ENCODE measurements around the gene GRIA1. TPM values are rescaled to one million over a fixed set of nuclear protein-coding genes. Genes with fewer than 3 reads are reported as not detected.

GRIA1 gene
- total RNA-seq, 3 donors from 2014 or later (not counting 1 experiment from before 2014, with no cell fraction given): not detected

GRCh38 chr5:153751251-153751650 lies 260.8 kb downstream of the GRIA1 start:
- Mint-ChIP-seq H3K4me3 (no peak overlapping the region), H3K9me3 (peaks cover 0 to 2% of the 10 kb centered on the region in 2 donors), H3K27me3 (ENCODE audit: low read depth in 2 of 2) (peaks cover 0 to 3% of the 10 kb centered on the region in 2 donors), H3K4me1 (no peaks in the 10 kb centered on the region), H3K36me3 (no peaks in the 10 kb centered on the region), H3K27ac (no peak overlapping the region)
- intact Hi-C loops (cut with micrococcal nuclease): no loop called here
- no peaks in the 10 kb centered on the region for H3K36me3 ChIP-seq (ENCODE audit: control insufficient read depth, insufficient read depth, low read length)
- H3K4me1 ChIP-seq (ENCODE audit: control insufficient read depth, insufficient read depth, low read length): no peaks in the 10 kb centered on the region
- H3K27ac ChIP-seq (ENCODE audit: low read length): no peak overlapping the region
- TF ChIP-seq CTCF (IDR thresholded peaks at IDR 0.05): no peak
- H3K9me3 ChIP-seq (ENCODE audit: control insufficient read depth, insufficient read depth, low read length): no peaks in the 10 kb centered on the region
- H3K27me3 ChIP-seq (ENCODE audit: control insufficient read depth, insufficient read depth, low read length): no peaks in the 10 kb centered on the region
- ATAC-seq (no peak), DNase-seq (no peak)
- no peak overlapping the region for H3K4me3 ChIP-seq (ENCODE audit: low read length)
- WGBS (ENCODE audit: insufficient coverage): 86% methylated on average over 3 of the region's 3 CpGs

GRCh38 chr5:153752890-153753289 lies 262.4 kb downstream of the GRIA1 start:
- ATAC-seq: no peak
- no peak overlapping the region for H3K4me3 Mint-ChIP-seq
- peaks cover 4 to 5% of the 10 kb centered on the region in 2 donors for H3K9me3 Mint-ChIP-seq
- Histone ChIP-seq H3K9me3 (ENCODE audit: control insufficient read depth, insufficient read depth, low read length) (no peaks in the 10 kb centered on the region), H3K4me1 (ENCODE audit: control insufficient read depth, insufficient read depth, low read length) (no peaks in the 10 kb centered on the region), H3K27ac (ENCODE audit: low read length) (no peak overlapping the region), H3K36me3 (ENCODE audit: control insufficient read depth, insufficient read depth, low read length) (no peaks in the 10 kb centered on the region), H3K4me3 (ENCODE audit: low read length) (no peak overlapping the region), H3K27me3 (ENCODE audit: control insufficient read depth, insufficient read depth, low read length) (no peaks in the 10 kb centered on the region)
- H3K27ac Mint-ChIP-seq: no peak overlapping the region
- H3K27me3 Mint-ChIP-seq (ENCODE audit: low read depth in 2 of 2): peaks cover 0 to 3% of the 10 kb centered on the region in 2 donors
- peaks cover 7% of the 10 kb centered on the region for H3K36me3 Mint-ChIP-seq
- intact Hi-C loops (cut with micrococcal nuclease): no loop called here
- H3K4me1 Mint-ChIP-seq: no peaks in the 10 kb centered on the region
- no peak for DNase-seq
- no peak for TF ChIP-seq CTCF (IDR thresholded peaks at IDR 0.05)

GRCh38 chr5:153753645-153754432 lies 263.4 kb downstream of the GRIA1 start:
- Histone ChIP-seq H3K4me3 (ENCODE audit: low read length) (no peak overlapping the region), H3K4me1 (ENCODE audit: control insufficient read depth, insufficient read depth, low read length) (no peaks in the 10 kb centered on the region), H3K27ac (ENCODE audit: low read length) (no peak overlapping the region), H3K9me3 (ENCODE audit: control insufficient read depth, insufficient read depth, low read length) (no peaks in the 10 kb centered on the region), H3K27me3 (ENCODE audit: control insufficient read depth, insufficient read depth, low read length) (peaks cover 2% of the 10 kb centered on the region), H3K36me3 (ENCODE audit: control insufficient read depth, insufficient read depth, low read length) (no peaks in the 10 kb centered on the region)
- Mint-ChIP-seq H3K27me3 (ENCODE audit: low read depth in 2 of 2) (peaks cover 0 to 3% of the 10 kb centered on the region in 2 donors), H3K4me1 (no peaks in the 10 kb centered on the region), H3K36me3 (peaks cover 7% of the 10 kb centered on the region), H3K4me3 (no peak overlapping the region), H3K9me3 (peaks cover 4 to 5% of the 10 kb centered on the region in 2 donors), H3K27ac (no peak overlapping the region)
- ATAC-seq (no peak), DNase-seq (no peak)
- WGBS (ENCODE audit: insufficient coverage): 87% methylated on average over 3 of the region's 4 CpGs
- intact Hi-C loops (cut with micrococcal nuclease): no loop called here
- no peak for TF ChIP-seq CTCF (IDR thresholded peaks at IDR 0.05)
